ENCODE data around the gene CPN2.

- no peak for TF ChIP-seq CTCF (IDR thresholded peaks at IDR 0.05)
- TF ChIP-seq POLR2A (IDR thresholded peaks at IDR 0.05): no peak
Measured at GRCh38 chr3:194343561-194343893, 7.6 kb downstream of the CPN2 start.
